GM13976 (cell line): ENCODE measurements around the gene DLX2.

Experiments
- DNase-seq: peaks from one replicate; pipeline ENCODE4 v3.0.0; 2012; ENCODE audit warnings: low spot score
- in situ Hi-C: fragments of 300-500 bp; cut with MboI; formaldehyde crosslinking; loops from one replicate; pipeline ENCODE4 v1.12.0; 2022; ENCODE audit warnings: low sequenced_read_pairs, mixed read lengths, inconsistent platforms; ENCODE audit not compliant: unreplicated experiment
- TF ChIP-seq, protein P1 (sequence below): IDR thresholded peaks from 2 replicates; pipeline ENCODE4 v1.5.1; 2012; ENCODE audit warnings: borderline replicate concordance, mild to moderate bottlenecking; ENCODE audit not compliant: insufficient read depth; ENCODE audit errors: extremely low read depth, missing control alignments, control extremely low read depth

DLX2 gene

DNA sequence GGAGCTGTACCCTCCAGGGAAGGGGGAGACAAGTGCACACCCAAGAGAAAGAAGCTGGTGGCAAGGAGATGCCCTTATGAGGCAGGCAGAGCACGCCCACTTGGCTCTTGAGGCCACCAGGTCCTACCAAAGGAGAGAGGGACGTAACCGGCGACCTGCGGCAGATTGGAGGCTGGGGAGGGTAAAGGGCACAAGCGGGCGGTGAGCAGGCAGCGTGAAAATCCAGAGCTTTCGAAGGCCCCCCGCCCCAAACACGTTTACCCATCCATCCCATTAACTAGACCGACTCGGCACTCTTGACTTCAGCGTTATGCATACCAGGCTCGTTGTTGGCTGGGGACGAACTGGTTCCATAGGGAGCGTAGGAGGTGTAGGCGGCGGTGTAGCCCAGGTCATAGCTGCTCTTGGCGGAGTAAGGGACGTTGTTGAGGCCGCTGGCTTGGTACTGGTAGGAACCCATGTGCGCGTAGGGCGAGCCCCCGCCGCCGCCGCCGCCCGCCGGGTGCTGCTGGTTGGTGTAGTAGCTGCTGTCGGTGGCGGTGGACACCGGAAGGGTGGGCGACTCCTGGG is 794 bp downstream of the DLX2 start:
- DNase-seq: peak; percentile 34
- in situ Hi-C loops: loop anchor here (10.0 to 25.0 kb wide), 2 partner anchors 397 to 1165 kb away; partner anchors contain the start of gene GORASP2

GRCh38 chr2:172100935-172101820 is 1.5 kb downstream of the DLX2 start:
- peak; percentile 27 for DNase-seq
- in situ Hi-C loops: loop anchor here (10.0 to 25.0 kb wide), 2 partner anchors 396 to 1164 kb away; partner anchors contain the start of gene GORASP2
- TF ChIP-seq, protein P1, sequence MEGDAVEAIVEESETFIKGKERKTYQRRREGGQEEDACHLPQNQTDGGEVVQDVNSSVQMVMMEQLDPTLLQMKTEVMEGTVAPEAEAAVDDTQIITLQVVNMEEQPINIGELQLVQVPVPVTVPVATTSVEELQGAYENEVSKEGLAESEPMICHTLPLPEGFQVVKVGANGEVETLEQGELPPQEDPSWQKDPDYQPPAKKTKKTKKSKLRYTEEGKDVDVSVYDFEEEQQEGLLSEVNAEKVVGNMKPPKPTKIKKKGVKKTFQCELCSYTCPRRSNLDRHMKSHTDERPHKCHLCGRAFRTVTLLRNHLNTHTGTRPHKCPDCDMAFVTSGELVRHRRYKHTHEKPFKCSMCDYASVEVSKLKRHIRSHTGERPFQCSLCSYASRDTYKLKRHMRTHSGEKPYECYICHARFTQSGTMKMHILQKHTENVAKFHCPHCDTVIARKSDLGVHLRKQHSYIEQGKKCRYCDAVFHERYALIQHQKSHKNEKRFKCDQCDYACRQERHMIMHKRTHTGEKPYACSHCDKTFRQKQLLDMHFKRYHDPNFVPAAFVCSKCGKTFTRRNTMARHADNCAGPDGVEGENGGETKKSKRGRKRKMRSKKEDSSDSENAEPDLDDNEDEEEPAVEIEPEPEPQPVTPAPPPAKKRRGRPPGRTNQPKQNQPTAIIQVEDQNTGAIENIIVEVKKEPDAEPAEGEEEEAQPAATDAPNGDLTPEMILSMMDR: no peak

More for the DNA sequence above, 794 bp downstream of the DLX2 start:
- TF ChIP-seq, protein P1: no peak

DNA sequence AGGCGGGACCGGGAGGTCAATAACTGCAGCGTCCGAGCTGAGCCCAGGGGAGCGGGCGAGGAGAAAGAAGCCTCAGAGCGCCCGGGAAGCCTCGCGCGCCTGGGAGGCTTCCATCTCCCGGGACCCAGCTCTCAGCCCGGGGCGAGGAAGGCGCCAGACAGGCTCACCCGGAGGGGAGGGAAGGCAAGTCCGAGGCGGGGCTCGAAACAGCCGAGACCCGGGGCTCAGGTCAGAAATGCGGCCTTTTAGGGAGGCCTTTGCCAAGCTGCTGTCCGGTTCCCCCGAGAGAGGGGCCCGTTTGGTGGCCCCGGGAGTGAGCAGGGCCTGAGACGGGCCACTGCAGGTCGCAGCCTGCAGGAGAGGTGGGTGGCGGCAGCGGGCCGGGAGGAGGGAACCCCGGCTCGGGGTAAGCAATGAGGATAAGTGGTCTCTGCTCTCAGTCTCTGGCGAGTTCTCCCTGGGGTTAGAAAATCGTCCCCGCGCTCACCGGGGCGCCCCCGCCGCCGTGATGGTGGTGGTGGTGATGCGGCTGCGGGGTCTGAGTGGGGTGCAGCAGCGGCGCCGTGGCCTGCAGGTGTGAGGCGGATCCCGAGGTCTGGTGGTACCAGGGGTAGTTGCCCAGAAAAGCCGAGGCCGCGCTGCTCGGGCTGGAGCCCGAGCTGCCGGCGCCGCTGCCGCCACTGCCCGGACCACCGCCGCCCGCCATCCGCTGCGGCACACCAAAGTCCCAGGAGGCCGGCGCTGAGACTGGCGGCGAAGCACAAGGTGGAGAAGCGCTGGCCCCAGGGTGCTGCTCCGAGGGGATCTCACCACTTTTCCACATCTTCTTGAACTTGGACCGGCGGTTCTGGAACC is 2.4 kb downstream of the DLX2 start:
- TF ChIP-seq, protein P1: no peak
- peak; percentile 40 for DNase-seq
- in situ Hi-C loops: loop anchor here (10.0 to 25.0 kb wide), 2 partner anchors 396 to 1163 kb away; partner anchors contain the start of gene GORASP2

- TF ChIP-seq, protein P1: no peak
- in situ Hi-C loops: loop anchor here (10.0 to 25.0 kb wide), 4 partner anchors 395 to 1387 kb away; partner anchors contain the start of genes GAD1, GORASP2 and SP5
- no peak for DNase-seq
Measured at GRCh38 chr2:172099472-172100079, 3.1 kb downstream of the DLX2 start.

DNA sequence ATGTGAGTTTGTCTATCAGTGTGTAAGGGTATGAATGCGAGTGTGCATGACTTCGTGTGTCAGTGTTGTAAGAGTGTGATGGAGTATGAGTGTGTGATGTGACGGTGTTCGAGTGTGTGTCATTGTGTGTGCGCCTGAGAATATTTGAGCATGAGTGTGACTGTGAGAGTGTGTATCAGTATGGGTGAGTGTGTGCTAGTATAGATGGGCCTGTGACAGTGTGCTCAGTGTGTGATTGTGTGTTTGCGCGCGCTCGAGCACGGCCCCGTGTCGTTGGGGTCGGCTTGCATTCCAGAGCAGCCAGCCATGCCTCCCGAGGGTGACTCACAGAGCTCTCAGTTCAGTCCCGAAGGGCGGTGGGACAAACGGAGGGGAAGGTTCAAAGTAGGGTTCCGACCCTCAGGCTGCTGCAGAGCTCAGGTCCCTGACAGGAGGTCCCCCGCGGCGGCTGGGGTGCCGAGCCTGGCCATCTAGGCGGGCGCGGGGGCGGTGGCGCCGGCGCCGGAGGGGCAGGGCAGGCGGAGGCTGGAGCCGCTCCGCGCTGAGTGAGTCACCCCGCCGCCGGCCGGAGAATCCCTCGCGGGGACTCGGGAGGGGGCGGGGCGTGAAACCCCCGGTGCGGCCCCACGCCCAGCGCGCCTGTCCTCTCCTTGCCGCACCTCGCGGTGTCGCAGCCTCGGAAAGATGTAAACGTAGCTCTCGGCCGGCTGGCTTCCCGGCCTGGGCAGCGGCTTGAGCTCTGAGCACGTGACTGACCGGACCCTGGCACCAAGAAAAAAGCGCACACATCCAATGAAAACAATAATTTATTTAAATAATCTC is 3.8 kb downstream of the DLX2 start:
- in situ Hi-C loops: loop anchor here (25.0 kb wide), 2 partner anchors 1287 to 1387 kb away; partner anchors contain the start of genes GAD1 and SP5
- TF ChIP-seq, protein P1: no peak
- peak; percentile 74 for DNase-seq
